CD4-positive, alpha-beta T cell (primary cell): ENCODE measurements around the gene TATDN3. TPM values are rescaled to one million over a fixed set of nuclear protein-coding genes. Genes with fewer than 3 reads are reported as not detected.

ENCODE experiments used
- ATAC-seq: fragments of 200-7000 bp; cut with Tn5 transposase; one replicate; pipeline ENCODE4 v1.10.0; 2022; ENCODE audit warnings: mild to moderate bottlenecking; ENCODE audit not compliant: poor library complexity
- CTCF ChIA-PET: fragments of 350-600 bp; sonication (Branson Sonifier 250); formaldehyde crosslinking; loops from one replicate; lab custom pipeline; 2021; ENCODE audit warnings: antibody characterized with exemption, inconsistent platforms; lab: Charles Lee
- POLR2A ChIA-PET: fragments of 350-600 bp; sonication (Branson Sonifier 250); formaldehyde crosslinking; loops from one replicate; lab custom pipeline; 2021; ENCODE audit warnings: antibody characterized with exemption, inconsistent platforms; lab: Charles Lee
- DNase-seq, 14 experiments: peaks; one replicate each; pipeline ENCODE4 v3.0.0-alpha.2; 2013 to 2020; ENCODE audit warnings: mixed read lengths in 2 of 14
- H3K27ac ChIP-seq, 2 donors: one replicate each; pipeline versions ENCODE4 v1.5.1 to v1.7.0; 2013; ENCODE audit warnings: low read length in 2 of 2, low read depth in 1 of 2, mild to moderate bottlenecking in 1 of 2
- H3K27me3 ChIP-seq, 2 experiments: 1 replicate in 1 of 2; 2 replicates in 1 of 2; pipeline versions ENCODE4 v1.6.1 to v1.7.0; 2013; ENCODE audit warnings: low read length in 2 of 2, control low read depth in 1 of 2, mild to moderate bottlenecking in 1 of 2, moderate library complexity in 1 of 2; ENCODE audit not compliant: insufficient read depth in 2 of 2, control insufficient read depth in 1 of 2
- H3K36me3 ChIP-seq: one replicate; pipeline ENCODE4 v1.6.1; 2013; ENCODE audit warnings: low read length, control low read depth; ENCODE audit not compliant: insufficient read depth
- H3K4me1 ChIP-seq: one replicate; pipeline ENCODE4 v1.6.1; 2013; ENCODE audit warnings: low read length, control low read depth; ENCODE audit not compliant: insufficient read depth
- H3K4me3 ChIP-seq: one replicate; pipeline ENCODE4 v1.5.1; 2013; ENCODE audit warnings: mild to moderate bottlenecking, low read length, moderate library complexity
- H3K9me3 ChIP-seq, 2 experiments: 1 replicate in 1 of 2; 2 replicates in 1 of 2; pipeline versions ENCODE4 v1.6.1 to v1.7.0; 2013; ENCODE audit warnings: low read length in 2 of 2, mild to moderate bottlenecking in 2 of 2, control low read depth in 1 of 2, moderate library complexity in 1 of 2; ENCODE audit not compliant: control insufficient read depth in 1 of 2, insufficient read depth in 1 of 2
- H3K27ac Mint-ChIP-seq: one replicate; pipeline ENCODE4 v1.8.0; 2020; ENCODE audit warnings: mixed read lengths
- H3K27me3 Mint-ChIP-seq: one replicate; pipeline ENCODE4 v1.8.0; 2021; ENCODE audit warnings: mixed read lengths
- H3K36me3 Mint-ChIP-seq: one replicate; pipeline ENCODE4 v1.8.0; 2021; ENCODE audit warnings: low read depth, mixed read lengths
- H3K4me1 Mint-ChIP-seq: one replicate; pipeline ENCODE4 v1.8.0; 2021; ENCODE audit warnings: low read depth, mixed read lengths
- H3K4me3 Mint-ChIP-seq: one replicate; pipeline ENCODE4 v1.8.0; 2020; ENCODE audit warnings: mild to moderate bottlenecking, mixed read lengths
- H3K9me3 Mint-ChIP-seq: one replicate; pipeline ENCODE4 v1.8.0; 2020; ENCODE audit warnings: mixed read lengths
- intact Hi-C, 2 experiments: fragments of 100-400 bp; cut with DNase I in 1 of 2; cut with micrococcal nuclease in 1 of 2; formaldehyde crosslinking; loops; one replicate each; pipeline versions ENCODE4 v1.15.1 to v1.9.0; 2023 to 2025; cut with DNase I, micrococcal nuclease
- total RNA-seq, 174 experiments: library from RNA in 2 of 174; stranded (reverse) in 2 of 174; gene quantifications; one replicate each; pipeline ENCODE4 v1.2.3 and lab custom pipeline; 2021 to 2026
- TF ChIP-seq, protein P1 (sequence below): fragments of 200-600 bp; IDR thresholded peaks from one replicate; pipeline ENCODE4 v1.8.0; 2022; ENCODE audit warnings: antibody characterized with exemption, mild to moderate bottlenecking

TATDN3 gene
- total RNA-seq, 2 experiments from 2014 or later: 12.2 to 13.8 TPM

DNA sequence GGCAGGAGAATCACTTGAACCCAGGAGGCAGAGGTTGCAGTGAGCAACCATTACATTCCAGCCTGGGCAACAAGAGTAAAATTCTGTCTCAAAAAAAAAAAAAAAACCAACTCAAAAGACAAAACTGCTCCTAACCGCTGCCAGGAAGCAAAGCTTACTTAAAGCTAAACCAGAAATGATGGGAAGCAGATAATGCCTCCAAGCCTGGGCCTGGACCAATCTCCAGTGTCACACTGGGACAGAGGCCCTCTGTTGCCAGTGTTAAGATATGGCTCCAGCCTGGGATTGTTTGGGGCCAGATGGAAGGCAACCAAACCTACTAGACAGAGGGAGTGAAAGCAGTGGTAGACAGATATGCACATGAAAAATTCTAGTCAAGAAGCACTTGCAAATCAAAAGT, 37.0 kb upstream of the TATDN3 start:
- intact Hi-C loops: loop anchor here in 1 of 2 experiments (5.0 kb wide), 2 partner anchors 33 to 87 kb away; no protein-coding TSS in a partner anchor
- no peaks in the 10 kb centered on the region for H3K9me3 Mint-ChIP-seq
- CTCF ChIA-PET: interaction anchor here (0.9 kb wide), 1 partner anchor 299 kb away, joined by 3 read pairs; no protein-coding TSS in a partner anchor

DNA sequence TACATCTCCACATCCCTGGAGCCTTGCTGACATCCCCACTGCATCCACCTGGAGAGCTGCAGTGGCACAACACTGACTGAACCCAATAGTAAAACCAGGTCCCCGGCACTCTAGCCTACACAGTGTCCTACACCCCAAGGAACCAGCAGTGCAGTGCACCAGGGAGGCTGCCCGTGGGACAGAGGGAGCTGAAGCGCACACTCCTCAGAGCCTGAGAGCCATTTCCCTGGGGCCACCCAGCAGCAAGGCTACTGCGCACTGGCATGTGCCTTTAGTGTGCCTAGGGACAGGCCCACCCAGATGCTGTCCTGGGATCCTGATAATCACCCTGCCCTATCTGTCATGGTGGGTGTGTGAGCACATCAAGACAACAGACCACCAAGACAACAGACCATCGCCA, 32.0 kb upstream of the TATDN3 start:
- ATAC-seq: no peak

More for the DNA sequence above, 37.0 kb upstream of the TATDN3 start:
- Histone ChIP-seq H3K9me3 (no peaks in the 10 kb centered on the region), H3K36me3 (no peaks in the 10 kb centered on the region), H3K4me1 (peaks cover 30% of the 10 kb centered on the region), H3K27me3 (no peaks in the 10 kb centered on the region), H3K27ac (peak overlapping the region; percentile 23 to 47), H3K4me3 (peak overlapping the region; percentile 2)
- no peak for ATAC-seq
- Mint-ChIP-seq H3K36me3 (peaks cover 13% of the 10 kb centered on the region), H3K27me3 (no peaks in the 10 kb centered on the region), H3K4me1 (peaks cover 48% of the 10 kb centered on the region), H3K27ac (peak overlapping the region; percentile 78), H3K4me3 (peak overlapping the region; percentile 68)
- POLR2A ChIA-PET: interaction anchor here (0.6 to 2.4 kb wide), 8 partner anchors 8 to 274 kb away, joined by 3 to 18 read pairs (median 4); partner anchors contain the start of genes FLVCR1, NSL1 and TATDN3
- DNase-seq: peak in 3 of 14 experiments; percentile 6 to 24 (median 9)
- TF ChIP-seq, protein P1, sequence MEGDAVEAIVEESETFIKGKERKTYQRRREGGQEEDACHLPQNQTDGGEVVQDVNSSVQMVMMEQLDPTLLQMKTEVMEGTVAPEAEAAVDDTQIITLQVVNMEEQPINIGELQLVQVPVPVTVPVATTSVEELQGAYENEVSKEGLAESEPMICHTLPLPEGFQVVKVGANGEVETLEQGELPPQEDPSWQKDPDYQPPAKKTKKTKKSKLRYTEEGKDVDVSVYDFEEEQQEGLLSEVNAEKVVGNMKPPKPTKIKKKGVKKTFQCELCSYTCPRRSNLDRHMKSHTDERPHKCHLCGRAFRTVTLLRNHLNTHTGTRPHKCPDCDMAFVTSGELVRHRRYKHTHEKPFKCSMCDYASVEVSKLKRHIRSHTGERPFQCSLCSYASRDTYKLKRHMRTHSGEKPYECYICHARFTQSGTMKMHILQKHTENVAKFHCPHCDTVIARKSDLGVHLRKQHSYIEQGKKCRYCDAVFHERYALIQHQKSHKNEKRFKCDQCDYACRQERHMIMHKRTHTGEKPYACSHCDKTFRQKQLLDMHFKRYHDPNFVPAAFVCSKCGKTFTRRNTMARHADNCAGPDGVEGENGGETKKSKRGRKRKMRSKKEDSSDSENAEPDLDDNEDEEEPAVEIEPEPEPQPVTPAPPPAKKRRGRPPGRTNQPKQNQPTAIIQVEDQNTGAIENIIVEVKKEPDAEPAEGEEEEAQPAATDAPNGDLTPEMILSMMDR: no peak

DNA sequence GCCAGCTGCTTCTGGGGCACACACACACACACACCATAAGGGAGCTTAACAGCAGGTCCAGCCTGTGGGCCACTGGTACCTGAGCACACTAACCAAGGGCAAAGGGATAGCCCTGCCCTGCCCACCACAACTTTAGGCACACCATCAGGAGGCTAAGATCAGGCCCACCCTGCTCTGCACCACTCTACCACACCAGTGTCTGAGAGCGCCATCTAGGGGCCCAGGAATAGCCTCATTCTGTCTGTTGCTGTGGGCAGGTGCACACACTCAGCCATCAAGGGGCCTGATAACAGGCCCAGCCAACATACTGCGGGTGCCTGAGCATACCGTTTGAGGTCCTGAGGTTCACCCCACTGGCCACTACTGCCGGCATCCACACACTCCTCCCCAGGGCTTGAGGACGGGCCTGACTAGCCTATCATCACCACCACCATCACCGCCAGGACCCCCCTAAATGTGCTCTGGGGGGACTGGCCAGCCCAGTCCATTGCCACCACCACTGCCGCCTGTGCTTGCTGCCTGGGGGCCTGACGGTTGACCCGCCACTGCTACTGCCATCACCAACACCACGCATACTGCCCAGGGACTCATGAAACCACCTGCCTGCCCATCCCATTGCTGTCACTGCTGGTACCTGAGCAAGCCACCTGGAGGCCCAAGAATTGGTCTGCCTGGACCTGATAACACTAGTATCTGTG, 31.4 kb upstream of the TATDN3 start:
- Histone ChIP-seq H3K27ac (no peak overlapping the region), H3K27me3 (no peaks in the 10 kb centered on the region), H3K4me1 (peaks cover 9% of the 10 kb centered on the region), H3K36me3 (peaks cover 6% of the 10 kb centered on the region), H3K4me3 (no peak overlapping the region), H3K9me3 (no peaks in the 10 kb centered on the region)
- ChIA-PET CTCF (interaction anchor here (1.0 to 2.2 kb wide), 2 partner anchors 95 to 283 kb away, joined by 3 to 6 read pairs; no protein-coding TSS in a partner anchor), POLR2A (no interaction called here)
- peak; percentile 78 for ATAC-seq
- H3K27ac Mint-ChIP-seq: no peak overlapping the region
- no peak overlapping the region for H3K4me3 Mint-ChIP-seq
- no peaks in the 10 kb centered on the region for H3K9me3 Mint-ChIP-seq
- peak in 13 of 14 experiments; percentile 19 to 72 (median 39) for DNase-seq
- H3K4me1 Mint-ChIP-seq: peaks cover 37% of the 10 kb centered on the region
- intact Hi-C loops: loop anchor here in 1 of 2 experiments (2.0 kb wide), 1 partner anchor 61 kb away; the partner anchor contains the start of gene BATF3
- H3K27me3 Mint-ChIP-seq: no peaks in the 10 kb centered on the region
- peaks cover 54% of the 10 kb centered on the region for H3K36me3 Mint-ChIP-seq
- TF ChIP-seq, protein P1: peak; percentile 39

More for the DNA sequence above, 32.0 kb upstream of the TATDN3 start:
- no peak for DNase-seq
- H3K4me1 Mint-ChIP-seq: peaks cover 36% of the 10 kb centered on the region
- H3K4me3 Mint-ChIP-seq: no peak overlapping the region
- H3K27ac Mint-ChIP-seq: no peak overlapping the region
- H3K27me3 ChIP-seq: no peaks in the 10 kb centered on the region
- intact Hi-C loops: loop anchor here in 1 of 2 experiments (2.0 to 5.0 kb wide), 2 partner anchors 61 to 92 kb away; partner anchors contain the start of gene BATF3
- H3K27ac ChIP-seq: no peak overlapping the region
- H3K4me1 ChIP-seq: peaks cover 11% of the 10 kb centered on the region
- CTCF ChIA-PET: interaction anchor here (1.0 to 2.2 kb wide), 2 partner anchors 95 to 282 kb away, joined by 3 to 6 read pairs; no protein-coding TSS in a partner anchor
- H3K9me3 Mint-ChIP-seq: no peaks in the 10 kb centered on the region
- H3K4me3 ChIP-seq: no peak overlapping the region
- peaks cover 48% of the 10 kb centered on the region for H3K36me3 Mint-ChIP-seq
- TF ChIP-seq, protein P1: no peak
- H3K36me3 ChIP-seq: peaks cover 6% of the 10 kb centered on the region
- POLR2A ChIA-PET: no interaction called here
- H3K9me3 ChIP-seq: no peaks in the 10 kb centered on the region
- no peaks in the 10 kb centered on the region for H3K27me3 Mint-ChIP-seq
